ENCODE results near the gene ACACA.

The ACACA gene

DNA sequence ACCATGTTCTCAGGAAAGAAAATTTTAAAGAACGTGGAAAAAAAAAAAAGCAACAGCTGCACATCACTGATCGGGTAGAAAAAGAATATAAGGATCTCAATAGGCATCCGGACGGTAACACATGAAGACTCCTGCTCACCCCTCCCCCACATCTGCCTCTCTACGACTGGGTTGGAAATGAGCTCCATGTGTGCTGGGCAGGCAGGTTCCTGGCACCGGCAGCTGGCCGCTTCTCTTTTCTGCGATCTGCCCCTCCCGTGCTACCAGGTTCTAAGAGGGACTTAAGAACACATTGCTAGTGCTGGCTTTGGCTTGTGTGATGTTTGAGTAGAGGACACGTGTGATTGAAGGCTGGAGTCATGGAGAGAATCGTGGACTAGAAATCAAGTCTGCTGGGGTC, 342.4 kb downstream of the ACACA start:
- no peaks in the 10 kb centered on the region for H3F3A ChIP-seq (ENCODE audit: low read depth)
- H3K4me3 ChIP-seq (ENCODE audit: low read length, poor library complexity, severe bottlenecking): no peak overlapping the region
- H3K9me2 ChIP-seq (replicated peaks; ENCODE audit: low read depth, low read length): no peaks in the 10 kb centered on the region
- H3K4me1 ChIP-seq (ENCODE audit: insufficient read depth, low read length, poor library complexity, severe bottlenecking): no peaks in the 10 kb centered on the region
- H2AFZ ChIP-seq (ENCODE audit: low read length): no peak overlapping the region
- no peaks in the 10 kb centered on the region for H3K9me3 ChIP-seq (ENCODE audit: insufficient read depth, low read depth, low read length)
- no peak overlapping the region for H3K9ac ChIP-seq (ENCODE audit: low read depth, low read length, poor library complexity, severe bottlenecking)
- H3K79me2 ChIP-seq (ENCODE audit: insufficient read depth, low read length): no peaks in the 10 kb centered on the region
- no peak overlapping the region for H3K4me2 ChIP-seq (ENCODE audit: low read depth, low read length, poor library complexity, severe bottlenecking)
- TF ChIP-seq, protein P1, sequence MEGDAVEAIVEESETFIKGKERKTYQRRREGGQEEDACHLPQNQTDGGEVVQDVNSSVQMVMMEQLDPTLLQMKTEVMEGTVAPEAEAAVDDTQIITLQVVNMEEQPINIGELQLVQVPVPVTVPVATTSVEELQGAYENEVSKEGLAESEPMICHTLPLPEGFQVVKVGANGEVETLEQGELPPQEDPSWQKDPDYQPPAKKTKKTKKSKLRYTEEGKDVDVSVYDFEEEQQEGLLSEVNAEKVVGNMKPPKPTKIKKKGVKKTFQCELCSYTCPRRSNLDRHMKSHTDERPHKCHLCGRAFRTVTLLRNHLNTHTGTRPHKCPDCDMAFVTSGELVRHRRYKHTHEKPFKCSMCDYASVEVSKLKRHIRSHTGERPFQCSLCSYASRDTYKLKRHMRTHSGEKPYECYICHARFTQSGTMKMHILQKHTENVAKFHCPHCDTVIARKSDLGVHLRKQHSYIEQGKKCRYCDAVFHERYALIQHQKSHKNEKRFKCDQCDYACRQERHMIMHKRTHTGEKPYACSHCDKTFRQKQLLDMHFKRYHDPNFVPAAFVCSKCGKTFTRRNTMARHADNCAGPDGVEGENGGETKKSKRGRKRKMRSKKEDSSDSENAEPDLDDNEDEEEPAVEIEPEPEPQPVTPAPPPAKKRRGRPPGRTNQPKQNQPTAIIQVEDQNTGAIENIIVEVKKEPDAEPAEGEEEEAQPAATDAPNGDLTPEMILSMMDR (conservative IDR thresholded peaks at IDR 0.05; ENCODE audit: low read length): no peak
- no peak for TF ChIP-seq EZH2phosphoT487 (IDR thresholded peaks at IDR 0.05; ENCODE audit: borderline replicate concordance)
- no peaks in the 10 kb centered on the region for H3K27me3 ChIP-seq (ENCODE audit: insufficient read depth, low read length, poor library complexity, severe bottlenecking)
- peaks cover 1% of the 10 kb centered on the region; the same call in 1 of the 2 replicates for H3K36me3 ChIP-seq (ENCODE audit: insufficient read depth, low read length)
- H4K20me1 ChIP-seq (ENCODE audit: insufficient read depth, low read length, poor library complexity, severe bottlenecking): no peaks in the 10 kb centered on the region

DNA sequence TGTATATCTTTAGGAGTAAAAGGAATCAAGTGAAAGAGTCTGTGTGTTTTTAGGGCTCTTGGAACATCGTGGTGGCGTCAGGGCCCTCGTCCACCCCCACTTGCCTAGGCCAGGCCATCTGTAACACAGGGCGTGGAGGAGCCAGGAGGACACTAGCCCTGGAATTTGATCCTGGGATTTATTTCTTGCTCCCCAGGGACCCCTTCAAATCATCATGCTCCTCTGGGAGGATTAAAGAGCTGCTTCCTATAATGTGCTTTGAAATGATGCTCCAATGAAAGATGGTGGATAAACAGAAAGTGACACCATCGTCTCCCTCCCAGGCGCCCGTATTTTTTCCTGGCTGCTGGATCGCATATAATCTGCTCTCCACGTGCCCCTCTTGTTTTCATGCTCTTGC, 344.6 kb downstream of the ACACA start:
- Histone ChIP-seq H3K27me3 (ENCODE audit: insufficient read depth, low read length, poor library complexity, severe bottlenecking) (no peaks in the 10 kb centered on the region), H3K36me3 (ENCODE audit: insufficient read depth, low read length) (peaks cover 17% of the 10 kb centered on the region; the same call in 1 of the 2 replicates), H2AFZ (ENCODE audit: low read length) (no peak overlapping the region)

DNA sequence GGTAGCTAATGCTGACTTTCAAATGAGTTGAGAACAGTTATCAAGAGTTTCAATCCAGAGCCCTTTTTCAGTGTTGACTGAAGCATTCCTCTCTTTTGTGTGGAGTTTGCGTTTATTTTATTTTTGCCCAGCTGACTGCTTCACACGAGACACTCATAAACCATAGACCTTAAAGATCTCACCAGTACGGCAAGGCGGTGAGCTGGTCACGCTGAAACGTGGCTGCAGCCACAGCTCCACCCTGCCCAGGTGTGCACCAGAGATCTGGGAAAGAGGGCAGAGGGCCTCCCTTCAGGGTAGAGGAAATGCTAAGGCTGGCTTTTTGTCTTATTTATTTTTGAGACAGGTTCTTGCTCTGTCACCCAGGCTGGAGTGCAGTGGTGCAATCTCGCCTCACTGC, 345.7 kb downstream of the ACACA start:
- no peak overlapping the region for H2AFZ ChIP-seq (ENCODE audit: low read length)
- H3K36me3 ChIP-seq (ENCODE audit: insufficient read depth, low read length): peaks cover 25% of the 10 kb centered on the region; the same call in 1 of the 2 replicates
- H3K27me3 ChIP-seq (ENCODE audit: insufficient read depth, low read length, poor library complexity, severe bottlenecking): no peaks in the 10 kb centered on the region
- no peaks in the 10 kb centered on the region for H3K9me3 ChIP-seq (ENCODE audit: insufficient read depth, low read depth, low read length)
- no peaks in the 10 kb centered on the region for H3K9me2 ChIP-seq (replicated peaks; ENCODE audit: low read depth, low read length)
- H3K4me3 ChIP-seq (ENCODE audit: low read length, poor library complexity, severe bottlenecking): no peak overlapping the region
- H3K4me1 ChIP-seq (ENCODE audit: insufficient read depth, low read length, poor library complexity, severe bottlenecking): no peaks in the 10 kb centered on the region
- TF ChIP-seq, protein P1 (conservative IDR thresholded peaks at IDR 0.05; ENCODE audit: low read length): no peak
- no peak for TF ChIP-seq EZH2phosphoT487 (IDR thresholded peaks at IDR 0.05; ENCODE audit: borderline replicate concordance)
- H3K9ac ChIP-seq (ENCODE audit: low read depth, low read length, poor library complexity, severe bottlenecking): no peak overlapping the region
- no peaks in the 10 kb centered on the region for H3K79me2 ChIP-seq (ENCODE audit: insufficient read depth, low read length)
- H4K20me1 ChIP-seq (ENCODE audit: insufficient read depth, low read length, poor library complexity, severe bottlenecking): no peaks in the 10 kb centered on the region
- no peaks in the 10 kb centered on the region for H3F3A ChIP-seq (ENCODE audit: low read depth)
- no peak overlapping the region for H3K4me2 ChIP-seq (ENCODE audit: low read depth, low read length, poor library complexity, severe bottlenecking)

More for the DNA sequence above, 344.6 kb downstream of the ACACA start:
- Histone ChIP-seq H3K9me2 (replicated peaks; ENCODE audit: low read depth, low read length) (no peaks in the 10 kb centered on the region), H3K4me1 (ENCODE audit: insufficient read depth, low read length, poor library complexity, severe bottlenecking) (no peaks in the 10 kb centered on the region), H4K20me1 (ENCODE audit: insufficient read depth, low read length, poor library complexity, severe bottlenecking) (no peaks in the 10 kb centered on the region), H3K4me2 (ENCODE audit: low read depth, low read length, poor library complexity, severe bottlenecking) (no peak overlapping the region), H3F3A (ENCODE audit: low read depth) (no peaks in the 10 kb centered on the region), H3K4me3 (ENCODE audit: low read length, poor library complexity, severe bottlenecking) (no peak overlapping the region), H3K9me3 (ENCODE audit: insufficient read depth, low read depth, low read length) (no peaks in the 10 kb centered on the region), H3K79me2 (ENCODE audit: insufficient read depth, low read length) (no peaks in the 10 kb centered on the region), H3K9ac (ENCODE audit: low read depth, low read length, poor library complexity, severe bottlenecking) (no peak overlapping the region)
- no peak for TF ChIP-seq EZH2phosphoT487 (IDR thresholded peaks at IDR 0.05; ENCODE audit: borderline replicate concordance)
- TF ChIP-seq, protein P1 (conservative IDR thresholded peaks at IDR 0.05; ENCODE audit: low read length): no peak

Measured in Loucy (cell line).